ENCODE measurements around the gene PLLP. TPM values are rescaled to one million over a fixed set of nuclear protein-coding genes. Genes with fewer than 3 reads are reported as not detected.

PLLP gene
- polyA plus RNA-seq, 1 donor from 2014 or later: 1.1 TPM

DNA sequence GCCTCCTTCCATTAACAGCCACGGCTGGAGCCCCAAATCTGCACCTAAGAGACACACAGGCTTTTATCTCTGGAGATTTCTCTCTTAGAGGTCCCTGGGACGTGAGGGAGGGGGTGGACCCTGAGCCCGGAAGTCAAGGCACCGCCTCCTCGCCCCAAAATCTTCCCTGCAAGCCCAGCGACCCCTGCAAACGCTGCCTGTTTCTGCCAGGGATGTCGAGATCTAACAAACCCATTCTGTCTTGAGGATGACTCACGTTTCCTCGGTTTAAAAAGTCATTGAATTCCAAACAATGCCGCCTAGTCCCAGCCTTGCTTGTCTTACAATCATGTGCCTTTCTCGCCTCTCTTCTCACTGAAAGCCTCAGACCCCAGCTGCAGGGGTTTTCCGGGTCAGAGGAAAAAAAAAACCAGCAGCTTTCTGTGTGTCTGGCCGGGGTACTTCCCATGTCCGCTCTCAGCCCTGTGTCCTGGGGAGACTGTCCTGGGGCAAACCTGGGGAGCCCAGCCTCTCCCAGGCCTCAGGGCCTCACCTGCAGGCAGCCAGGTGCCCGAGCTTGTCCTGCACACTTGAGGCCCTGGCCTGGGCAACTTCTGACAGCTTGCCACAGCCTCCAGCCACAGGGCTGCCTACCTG is 24.1 kb downstream of the PLLP start:
- Mint-ChIP-seq H3K4me3 (peak overlapping the region in 2 of 4 donors; percentile 19 to 72), H3K36me3 (no peaks in the 10 kb centered on the region), H3K27ac (peak overlapping the region in 1 of 3 donors; percentile 8), H3K9me3 (no peaks in the 10 kb centered on the region), H3K4me1 (peaks cover 2 to 9% (median 9%) of the 10 kb centered on the region in 3 donors), H3K27me3 (no peaks in the 10 kb centered on the region)

GRCh38 chr16:57258910-57259475 is 25.5 kb downstream of the PLLP start:
- Mint-ChIP-seq H3K4me1 (peaks cover 0 to 9% (median 5%) of the 10 kb centered on the region in 3 donors), H3K9me3 (no peaks in the 10 kb centered on the region), H3K27me3 (no peaks in the 10 kb centered on the region), H3K4me3 (no peak overlapping the region), H3K36me3 (no peaks in the 10 kb centered on the region), H3K27ac (no peak overlapping the region)

GRCh38 chr16:57258226-57258909 is 26.1 kb downstream of the PLLP start:
- Mint-ChIP-seq H3K27me3 (no peaks in the 10 kb centered on the region), H3K9me3 (no peaks in the 10 kb centered on the region), H3K4me3 (peak overlapping the region in 1 of 4 donors; percentile 81), H3K36me3 (no peaks in the 10 kb centered on the region), H3K4me1 (peaks cover 0 to 9% (median 5%) of the 10 kb centered on the region in 3 donors), H3K27ac (no peak overlapping the region)

- Mint-ChIP-seq H3K9me3 (no peaks in the 10 kb centered on the region), H3K27ac (no peak overlapping the region), H3K4me1 (peaks cover 0 to 9% (median 5%) of the 10 kb centered on the region in 3 donors), H3K36me3 (no peaks in the 10 kb centered on the region), H3K4me3 (peak overlapping the region in 1 of 4 donors; percentile 3), H3K27me3 (no peaks in the 10 kb centered on the region)
Observed at GRCh38 chr16:57257455-57258070, 26.9 kb downstream of the PLLP start.

GRCh38 chr16:57256601-57257395 is 27.7 kb downstream of the PLLP start:
- Mint-ChIP-seq H3K4me3 (no peak overlapping the region), H3K27ac (no peak overlapping the region)

DNA sequence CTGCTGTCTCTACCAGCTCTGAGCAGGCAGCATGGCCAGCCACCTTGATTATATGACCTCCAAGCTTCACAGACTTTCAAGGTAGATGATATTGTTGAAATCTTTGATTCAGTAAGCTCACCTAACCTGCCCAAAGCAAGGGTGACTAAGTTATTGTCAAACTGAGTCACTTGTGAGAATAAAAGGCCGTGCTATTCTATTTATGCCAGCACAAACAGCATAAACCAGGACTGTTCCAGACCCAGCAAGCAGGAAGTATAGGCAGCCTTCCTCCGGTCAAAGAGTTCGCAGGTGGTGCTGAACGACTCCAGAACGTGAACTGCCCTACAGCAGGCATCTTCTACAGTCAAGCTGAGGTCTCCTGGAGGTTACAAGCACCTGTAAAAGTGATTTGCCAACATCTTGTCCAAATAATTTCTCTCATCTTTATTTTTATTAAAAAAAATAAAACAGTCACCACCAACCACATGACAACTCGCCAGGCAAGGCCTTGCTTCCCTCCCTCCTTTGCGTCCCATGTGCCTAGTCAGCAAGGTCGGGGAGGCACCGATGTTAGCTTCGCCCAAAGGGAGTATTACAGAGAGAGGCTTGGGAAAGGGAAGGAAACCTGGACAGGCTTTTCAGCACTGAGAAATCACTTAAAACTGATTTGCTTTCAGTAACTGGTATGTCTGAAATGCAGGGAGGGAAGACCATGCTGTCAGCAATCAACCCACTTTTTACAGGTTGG is 28.6 kb downstream of the PLLP start:
- Mint-ChIP-seq H3K4me1 (peaks cover 0 to 9% (median 5%) of the 10 kb centered on the region in 3 donors), H3K27me3 (no peaks in the 10 kb centered on the region), H3K9me3 (no peaks in the 10 kb centered on the region), H3K4me3 (no peak overlapping the region), H3K27ac (no peak overlapping the region), H3K36me3 (peaks cover 5% of the 10 kb centered on the region)

More at GRCh38 chr16:57256601-57257395, 27.7 kb downstream of the PLLP start:
- Mint-ChIP-seq H3K4me1 (peaks cover 0 to 9% (median 5%) of the 10 kb centered on the region in 3 donors), H3K9me3 (no peaks in the 10 kb centered on the region), H3K27me3 (no peaks in the 10 kb centered on the region), H3K36me3 (peaks cover 5% of the 10 kb centered on the region)

DNA sequence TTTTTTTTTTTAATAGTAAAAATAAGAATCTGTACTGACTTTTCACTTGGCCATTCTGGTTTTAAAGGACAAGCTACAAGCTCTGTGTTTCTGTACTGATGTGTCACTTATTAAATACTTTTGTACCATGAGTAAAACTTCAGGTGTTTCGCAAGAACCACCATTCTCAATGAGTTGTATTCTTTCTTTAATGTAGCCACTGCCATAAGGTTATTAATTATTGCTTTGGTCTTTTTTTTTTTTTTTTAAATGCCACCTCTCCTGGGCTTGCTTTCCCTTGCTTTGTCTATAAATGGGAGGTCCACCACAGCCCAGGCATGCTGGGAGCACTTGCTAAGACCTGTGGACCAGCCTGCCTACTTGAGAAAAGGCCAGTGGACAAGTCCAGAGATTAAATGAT is 31.0 kb downstream of the PLLP start:
- H3K36me3 Mint-ChIP-seq: peaks cover 5% of the 10 kb centered on the region
- no peaks in the 10 kb centered on the region for H3K9me3 Mint-ChIP-seq
- H3K4me3 Mint-ChIP-seq: no peak overlapping the region
- no peak overlapping the region for H3K27ac Mint-ChIP-seq
- H3K4me1 Mint-ChIP-seq: no peaks in the 10 kb centered on the region
- no peaks in the 10 kb centered on the region for H3K27me3 Mint-ChIP-seq

DNA sequence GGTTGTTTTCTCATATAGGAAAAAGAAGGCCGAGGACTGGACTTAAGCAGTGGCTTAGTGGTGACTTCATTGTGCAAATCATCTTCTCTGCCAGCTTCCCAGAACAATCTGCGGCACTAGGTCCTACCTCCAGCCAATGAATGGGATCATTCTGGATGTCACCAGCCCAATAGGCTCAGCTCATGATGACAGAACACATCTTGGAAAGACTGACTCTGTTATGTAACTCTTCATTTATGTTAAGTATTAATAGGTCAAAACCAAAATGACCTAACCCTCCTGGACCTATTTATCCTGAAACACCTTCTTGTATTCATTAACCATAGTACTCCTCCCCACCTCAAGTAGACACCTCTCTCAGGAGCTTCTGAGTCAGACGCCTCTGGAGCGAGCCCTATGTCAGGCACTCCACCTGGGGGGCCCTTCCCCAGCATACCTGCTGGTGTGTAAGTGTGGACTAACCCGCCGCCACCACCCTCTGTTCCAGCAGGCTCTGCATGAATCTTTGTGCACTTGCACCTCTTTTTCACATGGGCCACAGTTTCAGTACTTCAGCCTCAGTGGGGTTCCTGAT is 32.2 kb downstream of the PLLP start:
- no peaks in the 10 kb centered on the region for H3K9me3 Mint-ChIP-seq
- H3K4me3 Mint-ChIP-seq: no peak overlapping the region
- peaks cover 5% of the 10 kb centered on the region for H3K36me3 Mint-ChIP-seq
- no peaks in the 10 kb centered on the region for H3K27me3 Mint-ChIP-seq
- peak overlapping the region in 1 of 3 donors; percentile 51 for H3K27ac Mint-ChIP-seq
- H3K4me1 Mint-ChIP-seq: peaks cover 0 to 1% (median 0%) of the 10 kb centered on the region in 3 donors

GRCh38 chr16:57251352-57251751 is 33.1 kb downstream of the PLLP start:
- Mint-ChIP-seq H3K4me1 (peaks cover 0 to 1% (median 0%) of the 10 kb centered on the region in 3 donors), H3K4me3 (no peak overlapping the region), H3K9me3 (no peaks in the 10 kb centered on the region), H3K27ac (no peak overlapping the region), H3K36me3 (peaks cover 5% of the 10 kb centered on the region), H3K27me3 (no peaks in the 10 kb centered on the region)

DNA sequence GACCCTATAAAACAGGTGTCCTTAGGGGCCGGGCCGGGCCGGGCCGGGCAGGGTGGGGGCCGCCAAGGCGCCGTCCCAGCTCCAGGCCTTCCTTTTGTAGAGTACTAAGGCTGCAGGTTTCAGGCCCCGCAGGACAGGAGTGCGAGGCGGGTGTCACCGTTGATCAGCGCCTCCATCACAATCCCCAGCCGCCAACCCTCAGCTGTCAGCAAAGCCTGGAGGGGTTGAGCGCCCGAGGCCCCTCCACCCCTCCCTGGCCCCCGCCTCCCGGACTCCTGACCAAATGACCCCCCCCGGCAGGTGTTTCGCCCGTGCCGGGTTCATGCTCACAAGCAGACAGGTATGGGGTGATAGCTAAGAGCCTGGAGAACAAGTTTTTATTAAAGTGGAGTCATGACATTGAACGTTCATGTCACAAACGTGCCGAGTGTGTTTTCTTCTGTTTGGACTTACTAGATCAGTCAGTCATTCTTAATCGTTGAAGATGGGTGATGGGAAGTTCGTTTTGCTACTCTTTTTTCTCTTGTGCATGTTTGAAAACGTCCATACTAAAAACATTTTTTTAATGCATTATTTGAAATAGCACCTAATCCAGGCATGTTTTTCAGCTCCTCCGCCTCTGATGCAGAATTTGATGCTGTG is 38.9 kb downstream of the PLLP start:
- Mint-ChIP-seq H3K4me3 (peak overlapping the region; percentile 92 to 98 (median 94)), H3K36me3 (no peaks in the 10 kb centered on the region), H3K4me1 (peaks cover 25 to 32% (median 26%) of the 10 kb centered on the region in 3 donors), H3K9me3 (no peaks in the 10 kb centered on the region), H3K27ac (peak overlapping the region; percentile 75 to 99 (median 88)), H3K27me3 (no peaks in the 10 kb centered on the region)

DNA sequence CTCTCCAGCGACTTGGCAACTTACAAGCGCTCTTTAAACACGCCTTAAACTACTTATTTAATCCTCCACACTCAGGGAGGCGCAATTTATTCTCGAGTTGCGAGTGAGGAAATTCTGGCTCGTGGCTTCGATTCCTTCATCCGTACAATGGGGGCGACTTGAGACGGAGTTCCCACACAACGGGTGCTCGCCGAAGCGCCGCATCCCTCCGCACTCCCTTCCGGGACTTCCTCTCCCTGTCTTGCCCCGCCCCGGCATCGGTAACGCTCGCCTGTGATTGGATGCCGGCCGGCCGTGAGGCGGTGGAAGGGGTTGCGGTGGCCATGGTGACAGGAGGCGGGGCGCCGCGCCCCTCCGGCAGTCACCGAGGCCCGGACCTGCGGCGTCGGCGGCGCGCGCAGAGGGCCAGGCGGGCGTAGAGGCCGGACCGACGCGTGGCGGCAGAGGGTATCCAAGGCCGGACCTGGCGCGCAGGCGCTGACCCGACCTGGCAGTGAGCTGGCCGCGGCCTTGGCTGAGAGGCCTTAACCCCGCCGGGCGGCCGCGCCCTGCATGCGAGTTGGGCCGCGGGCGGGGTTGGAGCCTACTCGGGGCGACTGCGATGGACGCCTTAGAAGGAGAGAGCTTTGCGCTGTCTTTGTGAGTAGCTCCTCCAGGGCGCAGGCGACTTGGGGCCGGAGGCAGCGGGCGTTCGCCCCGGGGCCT is 39.6 kb downstream of the PLLP start, which contains the start of gene ARL2BP:
Gene ARL2BP (plus strand): TSS at position 493 of the 705 bp plus-strand sequence. CDS start 109 bp downstream, at position 602.
- Mint-ChIP-seq H3K36me3 (no peaks in the 10 kb centered on the region), H3K27me3 (no peaks in the 10 kb centered on the region), H3K27ac (peak within 1 kb of the TSS; percentile 89 to 99 (median 98)), H3K9me3 (no peaks in the 10 kb centered on the region), H3K4me3 (peak within 1 kb of the TSS; percentile 92 to 98 (median 96)), H3K4me1 (peaks cover 28 to 38% (median 28%) of the 10 kb centered on the region in 3 donors)

- Mint-ChIP-seq H3K9me3 (no peaks in the 10 kb centered on the region), H3K4me1 (peaks cover 28 to 38% (median 28%) of the 10 kb centered on the region in 3 donors), H3K27me3 (no peaks in the 10 kb centered on the region), H3K36me3 (no peaks in the 10 kb centered on the region), H3K4me3 (peak overlapping the region; percentile 92 to 98 (median 96)), H3K27ac (peak overlapping the region; percentile 89 to 99 (median 98))
Observed at GRCh38 chr16:57244463-57244766, 40.1 kb downstream of the PLLP start.

- Mint-ChIP-seq H3K36me3 (peaks cover 2% of the 10 kb centered on the region), H3K9me3 (no peaks in the 10 kb centered on the region), H3K4me3 (no peak overlapping the region), H3K27me3 (no peaks in the 10 kb centered on the region), H3K27ac (peak overlapping the region in 2 of 3 donors; percentile 25 to 71), H3K4me1 (peaks cover 28 to 39% (median 28%) of the 10 kb centered on the region in 3 donors)
Observed at GRCh38 chr16:57242650-57243049, 41.8 kb downstream of the PLLP start.

Data from IgD-negative memory B cell (primary cell).